OCI-LY7 (cell line): ENCODE data around the gene ZNF281. TPM values are rescaled to one million over a fixed set of nuclear protein-coding genes. Genes with fewer than 3 reads are reported as not detected.

Experiments
- Bru-seq: library from RNA; stranded (reverse); fragments of 400-500 nt; gene quantifications from one replicate; lab custom pipeline; 2021; lab: Mats Ljungman, UMichigan
- BruChase-seq, 2 experiments: library from RNA; stranded (reverse); fragments of 400-500 nt; gene quantifications; one replicate each; lab custom pipeline; 2021; lab: Mats Ljungman, UMichigan
- BruUV-seq: library from RNA; stranded (reverse); fragments of 400-500 nt; replicated peaks from 2 replicates; lab custom pipeline; 2021; lab: Mats Ljungman, UMichigan
- CTCF ChIA-PET: fragments of 300-600 bp; sonication (Branson Sonifier 250); formaldehyde crosslinking; loops from one replicate; lab custom pipeline; 2022; ENCODE audit warnings: antibody characterized with exemption; ENCODE audit not compliant: unreplicated experiment; lab: Charles Lee
- POLR2A ChIA-PET: fragments of 300-600 bp; sonication (Branson Sonifier 250); formaldehyde crosslinking; loops from one replicate; lab custom pipeline; 2022; ENCODE audit warnings: antibody characterized with exemption; lab: Charles Lee
- DNase-seq: peaks from one replicate; pipeline ENCODE4 v3.0.0-alpha.2; 2015; ENCODE audit warnings: low spot score
- H2AFZ ChIP-seq: fragments of 200-600 bp; sonication (generic), shearing (Covaris generic); 2 replicates; pipeline ENCODE4 v1.6.1; 2014; ENCODE audit warnings: mild to moderate bottlenecking, antibody characterized with exemption, low read length, moderate library complexity
- H3K27ac ChIP-seq: fragments of 200-600 bp; sonication (generic); 2 replicates; pipeline ENCODE4 v1.5.1; 2014; ENCODE audit warnings: mixed run types, low read depth, mild to moderate bottlenecking, moderate library complexity, low read length, inconsistent platforms; ENCODE audit not compliant: poor library complexity, severe bottlenecking
- H3K36me3 ChIP-seq: fragments of 200-600 bp; sonication (generic); 2 replicates; pipeline ENCODE4 v1.6.1; 2014; ENCODE audit warnings: mild to moderate bottlenecking, antibody characterized with exemption, low read length, moderate library complexity, mixed read lengths; ENCODE audit not compliant: insufficient read depth
- H3K4me1 ChIP-seq: fragments of 200-600 bp; sonication (generic); 2 replicates; pipeline ENCODE4 v1.5.1; 2014; ENCODE audit warnings: mild to moderate bottlenecking, low read length; ENCODE audit not compliant: insufficient read depth, poor library complexity, severe bottlenecking
- H3K4me2 ChIP-seq: fragments of 200-600 bp; sonication (generic); 2 replicates; pipeline ENCODE4 v1.6.1; 2014; ENCODE audit warnings: mild to moderate bottlenecking, low read length
- H3K4me3 ChIP-seq: fragments of 200-600 bp; sonication (generic); 2 replicates; pipeline ENCODE4 v1.5.1; 2014; ENCODE audit warnings: mild to moderate bottlenecking, low read depth, low read length; ENCODE audit not compliant: poor library complexity, severe bottlenecking
- H3K79me2 ChIP-seq: fragments of 200-600 bp; sonication (generic); 2 replicates; pipeline ENCODE4 v1.6.1; 2016; ENCODE audit warnings: low read depth, mild to moderate bottlenecking, low read length, moderate library complexity, mixed read lengths; ENCODE audit not compliant: insufficient read depth
- H3K9me2 ChIP-seq: fragments of 200-600 bp; sonication (generic); 2 replicates; pipeline ENCODE4 v1.6.1; 2016; ENCODE audit warnings: mild to moderate bottlenecking, low read length, mixed read lengths; ENCODE audit not compliant: insufficient read depth
- H3K9me3 ChIP-seq: fragments of 200-600 bp; sonication (generic); 2 replicates; pipeline ENCODE4 v1.6.1; 2014; ENCODE audit warnings: mild to moderate bottlenecking, mixed run types, low read length, mixed read lengths
- H4K20me1 ChIP-seq: fragments of 200-600 bp; sonication (generic); 2 replicates; pipeline ENCODE4 v1.6.1; 2014; ENCODE audit warnings: mild to moderate bottlenecking, antibody characterized with exemption, low read length, moderate library complexity, mixed read lengths; ENCODE audit not compliant: insufficient read depth
- CTCF ChIP-seq: fragments of 200-600 bp; sonication (generic); conservative IDR thresholded peaks from 2 replicates; pipeline ENCODE4 v1.5.1; 2014; ENCODE audit warnings: mild to moderate bottlenecking, antibody characterized with exemption, low read length, moderate library complexity, mixed read lengths
- EZH2phosphoT487 ChIP-seq: fragments of 200-600 bp; sonication (generic); IDR thresholded peaks from 2 replicates; pipeline ENCODE4 v1.6.1; 2018; ENCODE audit warnings: low read depth, borderline replicate concordance, mild to moderate bottlenecking, mixed run types, antibody characterized with exemption, low read length, moderate library complexity, mixed read lengths
- intact Hi-C: fragments of 100-400 bp; cut with micrococcal nuclease; formaldehyde crosslinking; loops from one replicate; pipeline ENCODE4 v1.10.0; 2022; ENCODE audit not compliant: unreplicated experiment
- long read RNA-seq: library from polyadenylated mRNA; stranded (forward); transcript quantifications from one replicate; pipeline ENCODE4 v2.0.0, GENCODE V29; 2022
- total RNA-seq, 2 experiments: library from RNA; depleted of rRNA in 1 of 2; stranded (reverse); fragments of >200 nt in 1 of 2; shearing (Covaris generic) in 1 of 2; gene quantifications; 2 replicates each; pipeline ENCODE4 v1.2.3, GENCODE V29; 2014 to 2022

The ZNF281 gene
- total RNA-seq (2014; rRNA removed; shearing (Covaris generic)) (22.9 and 24.2 TPM in 2 replicates), total RNA-seq (2022) (23.6 and 23.7 TPM in 2 replicates), Bru-seq, nascent RNA (percentile 87 among the genes with signal in this experiment), BruChase-seq, experiment 1, labeled RNA remaining after a 6-hour chase (percentile 78 among the genes with signal in this experiment), BruChase-seq, experiment 2, labeled RNA remaining after a 2-hour chase (percentile 98 among the genes with signal in this experiment)
- long read RNA-seq, full-length matches to known transcripts, result 16 of 26 reads
- long read RNA-seq, partial matches to known transcripts, result 0 of 26 reads
- long read RNA-seq, other reads (novel, unspliced or antisense), result 10 of 26 reads

- peaks cover 41% of the 10 kb centered on the region for H3K36me3 ChIP-seq
- peak within 1 kb of the TSS; percentile 79 for H3K27ac ChIP-seq
- H2AFZ ChIP-seq, result peak within 1 kb of the TSS; percentile 96
- no TSS peak for BruUV-seq
- peak; percentile 96 for DNase-seq
- H4K20me1 ChIP-seq, result peaks cover 36% of the 10 kb centered on the region
- H3K4me2 ChIP-seq, result peak within 1 kb of the TSS; percentile 98
- TF ChIP-seq CTCF (no peak), EZH2phosphoT487 (no peak)
- intact Hi-C loops, result loop anchor here (1.0 to 10.0 kb wide), 5 partner anchors 31 to 435 kb away; no protein-coding TSS in a partner anchor
- H3K4me3 ChIP-seq, result peak within 1 kb of the TSS; percentile 97
- peaks cover 50% of the 10 kb centered on the region for H3K4me1 ChIP-seq
- H3K79me2 ChIP-seq, result peaks cover 48% of the 10 kb centered on the region
- CTCF ChIA-PET, result no interaction called here
- no peaks in the 10 kb centered on the region for H3K9me2 ChIP-seq
- no peaks in the 10 kb centered on the region for H3K9me3 ChIP-seq
- POLR2A ChIA-PET, result interaction anchor here (0.5 kb wide), 1 partner anchor 44 kb away, joined by 4 read pairs; no protein-coding TSS in a partner anchor
Measured at GRCh38 chr1:200409761-200410565, at the start of gene ZNF281. TSS of gene ZNF281 (minus strand) at chr1:200410036. CDS start at chr1:200409705, 331 bp downstream.

- Histone ChIP-seq H3K4me2 (no peak overlapping the region), H3K4me1 (no peaks in the 10 kb centered on the region), H3K79me2 (no peaks in the 10 kb centered on the region), H3K9me2 (no peaks in the 10 kb centered on the region), H3K4me3 (no peak overlapping the region), H3K36me3 (no peaks in the 10 kb centered on the region), H4K20me1 (no peaks in the 10 kb centered on the region), H3K9me3 (no peaks in the 10 kb centered on the region), H3K27ac (no peak overlapping the region), H2AFZ (no peak overlapping the region)
- ChIA-PET CTCF (no interaction called here), POLR2A (interaction anchor here (0.8 to 1.4 kb wide), 2 partner anchors 11 to 46 kb away, joined by 3 to 4 read pairs; no protein-coding TSS in a partner anchor)
- no peak for DNase-seq
- no TSS peak for BruUV-seq
- intact Hi-C loops, result loop anchor here (5.0 kb wide), 1 partner anchor 1066 kb away; no protein-coding TSS in a partner anchor
- no peak for TF ChIP-seq EZH2phosphoT487
- no peak for TF ChIP-seq CTCF
Measured at GRCh38 chr1:200458780-200459179, 48.9 kb upstream of the ZNF281 start.
